B cell (primary cell): ENCODE measurements around the gene GNB1. TPM values are rescaled to one million over a fixed set of nuclear protein-coding genes. Genes with fewer than 3 reads are reported as not detected.
A peak's percentile ranks its signal among the peaks of the same experiment; 100 is the strongest.

Experiments
- ATAC-seq: fragments of 200-7000 bp; cut with Tn5 transposase; one replicate; pipeline ENCODE4 v1.10.0; 2021; ENCODE audit warnings: low read depth, mild to moderate bottlenecking, moderate number of reproducible peaks, moderate library complexity
- CTCF ChIA-PET: fragments of 350-600 bp; sonication (Branson Sonifier 250); formaldehyde crosslinking; loops from one replicate; lab custom pipeline; 2021; ENCODE audit warnings: antibody characterized with exemption, inconsistent platforms; lab: Charles Lee
- POLR2A ChIA-PET: fragments of 350-600 bp; sonication (Branson Sonifier 250); formaldehyde crosslinking; loops from one replicate; lab custom pipeline; 2021; ENCODE audit warnings: antibody characterized with exemption; lab: Charles Lee
- DNase-seq: peaks from one replicate; pipeline ENCODE4 v3.0.0; 2013
- H2AFZ ChIP-seq: 2 replicates; pipeline ENCODE4 v1.6.1; 2012; ENCODE audit warnings: mild to moderate bottlenecking, low read depth, low read length; ENCODE audit not compliant: insufficient read depth, poor library complexity, severe bottlenecking
- H3K27ac ChIP-seq, 2 donors: 1 replicate in 1 of 2; 2 replicates in 1 of 2; pipeline ENCODE4 v1.5.1; 2012 to 2013; ENCODE audit warnings: low read length in 2 of 2, mild to moderate bottlenecking in 2 of 2, moderate library complexity in 1 of 2
- H3K27me3 ChIP-seq, 4 experiments: fragments of 200-600 bp in 1 of 4; sonication (generic) in 1 of 4; replicated peaks in 1 of 4; 1 replicate in 2 of 4; 2 replicates in 2 of 4; pipeline versions ENCODE4 v1.6.1 to v1.7.0; 2013 to 2016; ENCODE audit warnings: low read length in 3 of 4, mild to moderate bottlenecking in 2 of 4, mixed read lengths in 1 of 4, moderate library complexity in 1 of 4; ENCODE audit not compliant: insufficient read depth in 4 of 4, control insufficient read depth in 3 of 4; ENCODE audit errors: control extremely low read depth in 1 of 4
- H3K36me3 ChIP-seq, 2 experiments: replicated peaks in 1 of 2; 1 replicate in 1 of 2; 2 replicates in 1 of 2; pipeline versions ENCODE4 v1.6.1 to v1.7.1; 2013; ENCODE audit warnings: low read length in 1 of 2; ENCODE audit not compliant: insufficient read depth in 2 of 2, control insufficient read depth in 1 of 2; ENCODE audit errors: control extremely low read depth in 1 of 2, extremely low read depth in 1 of 2
- H3K4me1 ChIP-seq, 2 donors: fragments of 200-600 bp in 1 of 2; sonication (generic) in 1 of 2; 1 replicate in 1 of 2; 2 replicates in 1 of 2; pipeline versions ENCODE4 v1.5.1 to v1.6.1; 2013 to 2017; ENCODE audit warnings: low read length in 2 of 2; ENCODE audit not compliant: control insufficient read depth in 2 of 2, insufficient read depth in 2 of 2
- H3K4me2 ChIP-seq: replicated peaks from 2 replicates; pipeline ENCODE3; 2012; ENCODE audit warnings: mild to moderate bottlenecking, low read depth, low read length; ENCODE audit not compliant: poor library complexity, severe bottlenecking
- H3K4me3 ChIP-seq, 5 experiments: fragments of 200-600 bp in 1 of 5; sonication (generic) in 1 of 5; 1 replicate in 3 of 5; 2 replicates in 2 of 5; pipeline versions ENCODE4 v1.5.1 to v1.7.0; 2011 to 2016; ENCODE audit warnings: low read length in 4 of 5, mild to moderate bottlenecking in 4 of 5, low read depth in 2 of 5, control low read depth in 1 of 5, moderate library complexity in 1 of 5; ENCODE audit not compliant: insufficient read depth in 1 of 5; ENCODE audit errors: control extremely low read depth in 1 of 5, extremely low read depth in 1 of 5
- H3K79me2 ChIP-seq: fragments of 200-600 bp; sonication (generic); one replicate; pipeline ENCODE4 v1.6.0; 2016; ENCODE audit warnings: low read length; ENCODE audit not compliant: control insufficient read depth, insufficient read depth
- H3K9ac ChIP-seq: fragments of 200-600 bp; sonication (generic); 2 replicates; pipeline ENCODE4 v1.6.1; 2017; ENCODE audit warnings: mild to moderate bottlenecking, low read length, moderate library complexity
- H3K9me3 ChIP-seq, 3 donors: one replicate each; pipeline versions ENCODE4 v1.6.1 to v1.7.1; 2013; ENCODE audit warnings: low read length in 2 of 3; ENCODE audit not compliant: control insufficient read depth in 2 of 3, insufficient read depth in 1 of 3; ENCODE audit errors: control extremely low read depth in 1 of 3
- H4K20me1 ChIP-seq: 2 replicates; pipeline ENCODE4 v1.6.0; 2012; ENCODE audit warnings: mild to moderate bottlenecking, low read length; ENCODE audit not compliant: insufficient read depth, control insufficient read depth, poor library complexity, severe bottlenecking
- H3K27ac Mint-ChIP-seq: one replicate; pipeline ENCODE4 v1.8.0; 2021; ENCODE audit warnings: mixed read lengths
- H3K27me3 Mint-ChIP-seq: one replicate; pipeline ENCODE4 v1.8.0; 2021; ENCODE audit warnings: mixed read lengths
- H3K4me1 Mint-ChIP-seq: one replicate; pipeline ENCODE4 v1.8.0; 2021; ENCODE audit warnings: mixed read lengths
- H3K4me3 Mint-ChIP-seq: one replicate; pipeline ENCODE4 v1.8.0; 2021; ENCODE audit warnings: mixed read lengths
- H3K9me3 Mint-ChIP-seq: one replicate; pipeline ENCODE4 v1.8.0; 2022; ENCODE audit warnings: mixed read lengths; ENCODE audit not compliant: insufficient read depth
- EZH2 ChIP-seq: IDR thresholded peaks from 2 replicates; pipeline ENCODE4 v1.6.1; 2012; ENCODE audit warnings: borderline replicate concordance, low read depth, mild to moderate bottlenecking, moderate library complexity, low read length; ENCODE audit not compliant: insufficient read depth, poor library complexity, severe bottlenecking
- WGBS: methylation state at CpG from one replicate; pipeline ENCODE4 v1.1.5; 2013; ENCODE audit warnings: missing lambda C conversion rate; ENCODE audit not compliant: insufficient coverage; 5-methylcytosine and 5-hydroxymethylcytosine counted together
- intact Hi-C: fragments of 100-400 bp; cut with micrococcal nuclease; formaldehyde crosslinking; loops from one replicate; pipeline ENCODE4 v1.10.0; 2022
- polyA plus RNA-seq: library from polyadenylated mRNA; depleted of rRNA; stranded (reverse); fragments of >200 nt; gene quantifications from 2 replicates; pipeline ENCODE4 v1.2.3, GENCODE V29; 2012
- total RNA-seq, 2 donors: library from RNA; stranded (reverse); fragments of 120-200 nt in 1 of 2; gene quantifications; 1 replicate in 1 of 2; 2 replicates in 1 of 2; pipeline versions ENCODE4 v1.2.3 to v1.2.4, GENCODE V29; 2013 to 2022
- TF ChIP-seq, protein P1 (sequence below): fragments of 200-600 bp; IDR thresholded peaks from one replicate; pipeline ENCODE4 v1.8.0; 2022; ENCODE audit warnings: antibody characterized with exemption, mild to moderate bottlenecking

GNB1 gene
- total and polyA plus RNA-seq, 2 donors (not counting 1 experiment from before 2014, with no cell fraction given), result 249 to 269 TPM

GRCh38 chr1:1906185-1907097, 15.6 kb upstream of the GNB1 start:
- H3K9me3 ChIP-seq, result peaks cover 0 to 18% (median 0%) of the 10 kb centered on the region in 3 donors
- no peak overlapping the region for H2AFZ ChIP-seq
- Mint-ChIP-seq H3K27ac (peak overlapping the region; percentile 75), H3K27me3 (no peaks in the 10 kb centered on the region), H3K9me3 (no peaks in the 10 kb centered on the region), H3K4me3 (peak overlapping the region; percentile 66), H3K4me1 (peaks cover 33% of the 10 kb centered on the region)
- TF ChIP-seq EZH2, result no peak
- TF ChIP-seq, protein P1, sequence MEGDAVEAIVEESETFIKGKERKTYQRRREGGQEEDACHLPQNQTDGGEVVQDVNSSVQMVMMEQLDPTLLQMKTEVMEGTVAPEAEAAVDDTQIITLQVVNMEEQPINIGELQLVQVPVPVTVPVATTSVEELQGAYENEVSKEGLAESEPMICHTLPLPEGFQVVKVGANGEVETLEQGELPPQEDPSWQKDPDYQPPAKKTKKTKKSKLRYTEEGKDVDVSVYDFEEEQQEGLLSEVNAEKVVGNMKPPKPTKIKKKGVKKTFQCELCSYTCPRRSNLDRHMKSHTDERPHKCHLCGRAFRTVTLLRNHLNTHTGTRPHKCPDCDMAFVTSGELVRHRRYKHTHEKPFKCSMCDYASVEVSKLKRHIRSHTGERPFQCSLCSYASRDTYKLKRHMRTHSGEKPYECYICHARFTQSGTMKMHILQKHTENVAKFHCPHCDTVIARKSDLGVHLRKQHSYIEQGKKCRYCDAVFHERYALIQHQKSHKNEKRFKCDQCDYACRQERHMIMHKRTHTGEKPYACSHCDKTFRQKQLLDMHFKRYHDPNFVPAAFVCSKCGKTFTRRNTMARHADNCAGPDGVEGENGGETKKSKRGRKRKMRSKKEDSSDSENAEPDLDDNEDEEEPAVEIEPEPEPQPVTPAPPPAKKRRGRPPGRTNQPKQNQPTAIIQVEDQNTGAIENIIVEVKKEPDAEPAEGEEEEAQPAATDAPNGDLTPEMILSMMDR, result peak; percentile 96
- ChIA-PET POLR2A (interaction anchor here (0.6 to 3.5 kb wide), 8 partner anchors 10 to 276 kb away, joined by 3 to 24 read pairs (median 6); partner anchors contain the start of genes NADK and TMEM52), CTCF (interaction anchor here (0.6 to 6.3 kb wide), 30 partner anchors 10 to 367 kb away, joined by 3 to 67 read pairs (median 4); partner anchors contain the start of gene NADK)
- H3K4me1 ChIP-seq, result peaks cover 28 to 42% of the 10 kb centered on the region in 2 donors
- peaks cover 31% of the 10 kb centered on the region for H3K79me2 ChIP-seq
- ATAC-seq (peak; percentile 21), DNase-seq (peak; percentile 80)
- H3K27me3 ChIP-seq, result no peaks in the 10 kb centered on the region
- peak overlapping the region; percentile 15 for H3K4me2 ChIP-seq
- H3K27ac ChIP-seq, result peak overlapping the region in 1 of 2 donors; percentile 30
- no peaks in the 10 kb centered on the region for H3K36me3 ChIP-seq
- intact Hi-C loops, result loop anchor here (1.0 to 5.0 kb wide), 3 partner anchors 64 to 291 kb away; partner anchors contain the start of gene NADK
- no peaks in the 10 kb centered on the region for H4K20me1 ChIP-seq
- no peak overlapping the region for H3K4me3 ChIP-seq
- 29% methylated on average over 15 of the region's 15 CpGs for WGBS
- H3K9ac ChIP-seq, result no peak overlapping the region

DNA sequence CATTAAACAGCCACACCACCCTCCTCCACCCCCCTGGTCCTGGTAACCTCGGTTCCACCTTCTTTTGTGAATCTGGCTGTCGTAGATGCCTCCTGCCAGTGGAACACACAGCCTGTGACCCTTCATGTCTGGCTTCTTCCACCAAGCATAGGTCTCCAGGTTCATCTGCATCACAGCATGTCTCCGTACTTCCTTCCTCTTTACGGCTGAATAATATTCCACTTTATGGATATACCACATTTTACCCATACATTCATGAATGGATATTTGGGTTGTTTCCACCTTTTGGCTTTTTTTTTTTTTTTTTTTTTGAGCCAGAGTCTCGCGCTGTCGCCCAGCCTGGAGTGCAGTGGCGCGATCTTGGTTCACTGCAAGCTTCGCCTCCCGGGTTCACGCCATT, 12.3 kb upstream of the GNB1 start:
- Mint-ChIP-seq H3K27ac (no peak overlapping the region), H3K4me3 (no peak overlapping the region), H3K4me1 (peaks cover 35% of the 10 kb centered on the region), H3K27me3 (no peaks in the 10 kb centered on the region), H3K9me3 (no peaks in the 10 kb centered on the region)
- 96% methylated on average over 2 of the region's 12 CpGs for WGBS
- H3K27me3 ChIP-seq, result no peaks in the 10 kb centered on the region
- H4K20me1 ChIP-seq, result no peaks in the 10 kb centered on the region
- DNase-seq, result no peak
- no peak overlapping the region for H2AFZ ChIP-seq
- H3K4me1 ChIP-seq, result peaks cover 27 to 41% of the 10 kb centered on the region in 2 donors
- H3K79me2 ChIP-seq, result peaks cover 21% of the 10 kb centered on the region
- ChIA-PET POLR2A (no interaction called here), CTCF (no interaction called here)
- no peak overlapping the region for H3K4me2 ChIP-seq
- no peak overlapping the region for H3K9ac ChIP-seq
- no peak overlapping the region for H3K4me3 ChIP-seq
- intact Hi-C loops, result no loop called here
- no peak overlapping the region for H3K27ac ChIP-seq
- no peak for ATAC-seq
- H3K9me3 ChIP-seq, result peaks cover 0 to 10% (median 0%) of the 10 kb centered on the region in 3 donors
- TF ChIP-seq, protein P1, result no peak
- TF ChIP-seq EZH2, result no peak
- H3K36me3 ChIP-seq, result no peaks in the 10 kb centered on the region
